SK-N-SH treated with all-trans-retinoic acid at 6 μM for 48 hours (cell line): ENCODE measurements around the gene PIGX.

Experiments used
- ESRRG ChIP-seq: fragments of 250-450 bp; sonication (Bioruptor Pico); IDR thresholded peaks from 2 replicates; pipeline ENCODE4 v1.6.1; 2021; ENCODE audit warnings: mild to moderate bottlenecking
- GLIS3 ChIP-seq: fragments of 250-450 bp; sonication (Bioruptor Pico); IDR thresholded peaks from 2 replicates; pipeline ENCODE4 v1.5.0; 2020; ENCODE audit warnings: mild to moderate bottlenecking, moderate library complexity
- OSR1 ChIP-seq: fragments of 250-450 bp; sonication (Bioruptor Pico); IDR thresholded peaks from 2 replicates; pipeline ENCODE4 v1.8.0; 2022; ENCODE audit warnings: moderate library complexity, mild to moderate bottlenecking, inconsistent platforms
- POU6F1 ChIP-seq: fragments of 250-450 bp; sonication (Bioruptor Pico); IDR thresholded peaks from 2 replicates; pipeline ENCODE4 v1.8.0; 2021; ENCODE audit warnings: low read depth, mild to moderate bottlenecking, moderate library complexity, borderline replicate concordance
- TCF4 ChIP-seq: fragments of 250-450 bp; sonication (Bioruptor Pico); IDR thresholded peaks from 2 replicates; pipeline ENCODE4 v1.8.0; 2021; ENCODE audit warnings: mild to moderate bottlenecking, moderate library complexity, borderline replicate concordance
- TOX ChIP-seq: fragments of 250-450 bp; sonication (Bioruptor Pico); IDR thresholded peaks from 2 replicates; pipeline ENCODE4 v1.8.0; 2021; ENCODE audit warnings: mild to moderate bottlenecking, moderate library complexity, borderline replicate concordance
- ZFP3 ChIP-seq: fragments of 250-450 bp; sonication (Bioruptor Pico); IDR thresholded peaks from 2 replicates; pipeline ENCODE4 v1.5.0; 2020; ENCODE audit warnings: mild to moderate bottlenecking, moderate library complexity
- ZFP30 ChIP-seq: fragments of 450-650 bp; formaldehyde crosslinking; IDR thresholded peaks from 2 replicates; pipeline ENCODE4 v1.5.0; 2022; ENCODE audit warnings: mild to moderate bottlenecking, moderate library complexity
- ZNF565 ChIP-seq: fragments of 450-650 bp; formaldehyde crosslinking; conservative IDR thresholded peaks from 2 replicates; pipeline ENCODE4 v1.5.0; 2020; ENCODE audit warnings: low read depth, mild to moderate bottlenecking, moderate library complexity
- TF ChIP-seq, protein P1 (sequence below): fragments of 250-450 bp; sonication (Bioruptor Pico); IDR thresholded peaks from 2 replicates; pipeline ENCODE4 v1.5.0; 2020; ENCODE audit warnings: mild to moderate bottlenecking, moderate library complexity
- TF ChIP-seq, protein P2 (sequence below): fragments of 250-450 bp; sonication (Bioruptor Pico); IDR thresholded peaks from 2 replicates; pipeline ENCODE4 v1.5.1; 2021; ENCODE audit warnings: mild to moderate bottlenecking, moderate library complexity

DNA sequence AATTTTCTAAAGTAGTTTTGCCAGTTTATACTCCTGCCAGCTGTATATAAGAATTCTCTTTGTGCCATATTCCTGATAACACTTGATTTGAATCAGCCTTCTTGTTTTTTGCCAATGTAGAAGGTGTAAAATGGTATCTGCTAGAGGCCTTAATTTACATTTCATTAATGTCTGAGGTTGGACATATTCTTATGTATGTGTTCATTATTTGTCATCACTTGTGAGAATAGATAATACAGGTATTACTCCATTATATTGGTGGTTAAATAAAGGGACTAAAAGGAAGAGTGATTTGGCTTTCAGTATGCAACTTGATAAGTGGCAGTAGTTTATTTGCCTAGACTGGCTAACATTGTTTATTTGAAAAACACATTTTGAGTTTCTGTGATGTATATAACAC lies 53.3 kb downstream of the PIGX start:
- no peak for TF ChIP-seq ESRRG (CRISPR knock-in tag)
- TF ChIP-seq OSR1 (CRISPR knock-in tag), result no peak
- no peak for TF ChIP-seq ZFP3
- TF ChIP-seq POU6F1 (CRISPR knock-in tag), result no peak
- TF ChIP-seq GLIS3 (CRISPR knock-in tag), result no peak
- TF ChIP-seq, protein P1, sequence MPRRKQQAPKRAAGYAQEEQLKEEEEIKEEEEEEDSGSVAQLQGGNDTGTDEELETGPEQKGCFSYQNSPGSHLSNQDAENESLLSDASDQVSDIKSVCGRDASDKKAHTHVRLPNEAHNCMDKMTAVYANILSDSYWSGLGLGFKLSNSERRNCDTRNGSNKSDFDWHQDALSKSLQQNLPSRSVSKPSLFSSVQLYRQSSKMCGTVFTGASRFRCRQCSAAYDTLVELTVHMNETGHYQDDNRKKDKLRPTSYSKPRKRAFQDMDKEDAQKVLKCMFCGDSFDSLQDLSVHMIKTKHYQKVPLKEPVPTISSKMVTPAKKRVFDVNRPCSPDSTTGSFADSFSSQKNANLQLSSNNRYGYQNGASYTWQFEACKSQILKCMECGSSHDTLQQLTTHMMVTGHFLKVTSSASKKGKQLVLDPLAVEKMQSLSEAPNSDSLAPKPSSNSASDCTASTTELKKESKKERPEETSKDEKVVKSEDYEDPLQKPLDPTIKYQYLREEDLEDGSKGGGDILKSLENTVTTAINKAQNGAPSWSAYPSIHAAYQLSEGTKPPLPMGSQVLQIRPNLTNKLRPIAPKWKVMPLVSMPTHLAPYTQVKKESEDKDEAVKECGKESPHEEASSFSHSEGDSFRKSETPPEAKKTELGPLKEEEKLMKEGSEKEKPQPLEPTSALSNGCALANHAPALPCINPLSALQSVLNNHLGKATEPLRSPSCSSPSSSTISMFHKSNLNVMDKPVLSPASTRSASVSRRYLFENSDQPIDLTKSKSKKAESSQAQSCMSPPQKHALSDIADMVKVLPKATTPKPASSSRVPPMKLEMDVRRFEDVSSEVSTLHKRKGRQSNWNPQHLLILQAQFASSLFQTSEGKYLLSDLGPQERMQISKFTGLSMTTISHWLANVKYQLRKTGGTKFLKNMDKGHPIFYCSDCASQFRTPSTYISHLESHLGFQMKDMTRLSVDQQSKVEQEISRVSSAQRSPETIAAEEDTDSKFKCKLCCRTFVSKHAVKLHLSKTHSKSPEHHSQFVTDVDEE (CRISPR knock-in tag), result no peak
- TF ChIP-seq ZFP30 (CRISPR knock-in tag), result no peak
- TF ChIP-seq TCF4 (CRISPR knock-in tag), result no peak
- TF ChIP-seq TOX (CRISPR knock-in tag), result no peak
- no peak for TF ChIP-seq ZNF565 (CRISPR knock-in tag)
- TF ChIP-seq, protein P2, sequence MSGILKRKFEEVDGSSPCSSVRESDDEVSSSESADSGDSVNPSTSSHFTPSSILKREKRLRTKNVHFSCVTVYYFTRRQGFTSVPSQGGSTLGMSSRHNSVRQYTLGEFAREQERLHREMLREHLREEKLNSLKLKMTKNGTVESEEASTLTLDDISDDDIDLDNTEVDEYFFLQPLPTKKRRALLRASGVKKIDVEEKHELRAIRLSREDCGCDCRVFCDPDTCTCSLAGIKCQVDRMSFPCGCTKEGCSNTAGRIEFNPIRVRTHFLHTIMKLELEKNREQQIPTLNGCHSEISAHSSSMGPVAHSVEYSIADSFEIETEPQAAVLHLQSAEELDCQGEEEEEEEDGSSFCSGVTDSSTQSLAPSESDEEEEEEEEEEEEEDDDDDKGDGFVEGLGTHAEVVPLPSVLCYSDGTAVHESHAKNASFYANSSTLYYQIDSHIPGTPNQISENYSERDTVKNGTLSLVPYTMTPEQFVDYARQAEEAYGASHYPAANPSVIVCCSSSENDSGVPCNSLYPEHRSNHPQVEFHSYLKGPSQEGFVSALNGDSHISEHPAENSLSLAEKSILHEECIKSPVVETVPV (CRISPR knock-in tag), result no peak
